GM18909 (cell line): Measurements from ENCODE around the gene SLC15A4.
"Not testable (repeated sequence)": the region's sequence is repeated elsewhere in the genome, so short reads cannot be mapped to it uniquely, and the experiment has no call there.

ENCODE experiments used
- ATAC-seq: cut with Tn5 transposase; IDR thresholded peaks from one replicate; pipeline ENCODE4 v1.9.1; 2021; ENCODE audit warnings: mild to moderate bottlenecking; ENCODE audit not compliant: unreplicated experiment, poor library complexity

SLC15A4 gene

GRCh38 chr12:128846671-128847070, 22.9 kb upstream of the SLC15A4 start:
- not testable (repeated sequence) for ATAC-seq

- peak; percentile 50 for ATAC-seq
Observed at GRCh38 chr12:128844031-128844635, 20.4 kb upstream of the SLC15A4 start.

DNA sequence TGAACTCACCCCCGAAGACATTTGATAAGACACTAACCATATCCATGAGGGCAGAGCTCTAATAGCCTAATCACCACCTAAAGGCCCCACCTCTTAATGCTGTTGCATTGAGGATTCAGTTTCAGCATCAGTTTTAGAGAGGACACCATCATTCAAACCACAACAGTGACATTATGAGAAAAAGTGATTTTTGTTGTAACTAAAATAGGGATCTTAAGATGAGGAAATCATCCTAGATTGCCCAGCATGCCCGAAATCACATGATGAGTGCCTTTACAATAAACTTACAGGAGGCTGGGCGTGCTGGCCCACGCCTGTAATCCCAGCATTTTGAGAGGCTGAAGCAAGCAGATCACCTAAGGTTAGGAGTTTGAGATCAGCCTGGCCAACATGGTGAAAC, 19.8 kb upstream of the SLC15A4 start:
- ATAC-seq: no peak

GRCh38 chr12:128842579-128842978, 18.8 kb upstream of the SLC15A4 start:
- ATAC-seq: no peak

- ATAC-seq: peak; percentile 71
Observed at GRCh38 chr12:128840862-128841468, 17.2 kb upstream of the SLC15A4 start.

GRCh38 chr12:128839885-128840284, 16.1 kb upstream of the SLC15A4 start:
- not testable (repeated sequence) for ATAC-seq

- no peak for ATAC-seq
Observed at GRCh38 chr12:128833418-128833817, 9.7 kb upstream of the SLC15A4 start.

DNA sequence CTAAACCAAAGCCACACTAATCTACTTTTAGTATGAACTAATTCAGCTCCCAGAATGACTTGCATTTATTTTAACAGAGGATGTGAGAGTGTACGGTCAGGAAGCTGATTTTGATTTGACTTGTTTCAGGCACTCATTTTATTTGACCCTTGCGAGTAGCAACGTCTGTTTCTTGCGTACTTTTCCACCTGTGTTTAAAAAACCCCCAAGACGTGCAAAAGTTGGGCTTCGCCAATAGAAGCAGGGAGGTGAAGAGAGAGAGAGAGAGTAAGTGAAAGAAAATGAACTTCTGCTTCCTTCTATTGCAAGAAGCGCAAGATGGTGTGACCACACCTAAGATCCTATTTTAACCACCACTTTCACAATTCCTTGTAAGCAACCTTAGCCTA, 6.7 kb upstream of the SLC15A4 start:
- peak; percentile 53 for ATAC-seq

DNA sequence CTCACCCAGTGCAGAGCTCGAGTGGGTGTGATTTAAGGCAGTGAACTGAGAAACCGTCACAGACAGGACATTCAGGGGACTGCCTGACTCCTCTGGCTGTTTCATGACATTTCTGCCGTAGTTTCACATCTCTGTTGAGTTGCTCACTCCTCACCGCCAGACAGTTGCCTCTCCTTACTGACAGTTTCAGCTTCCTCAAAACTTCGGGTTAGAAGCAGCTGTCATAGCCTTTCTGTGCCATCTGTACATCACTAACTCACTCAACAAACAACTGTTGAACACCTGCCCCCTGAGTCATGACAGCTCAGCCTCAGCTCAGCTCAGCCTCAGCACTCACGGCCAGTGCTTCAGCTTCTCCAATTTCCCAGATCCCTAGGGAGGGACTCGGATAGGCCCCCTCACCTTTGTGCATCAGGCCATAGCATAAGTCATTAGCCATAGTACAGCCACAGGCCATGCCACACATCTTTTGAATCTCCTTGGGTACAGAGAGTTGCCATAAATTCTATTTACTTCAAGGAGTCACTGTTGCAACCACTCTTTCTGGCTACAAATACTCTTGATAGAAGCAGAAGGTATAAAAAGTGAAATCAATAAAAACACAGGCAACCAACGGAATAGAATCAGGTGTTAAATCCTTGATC, 6.2 kb upstream of the SLC15A4 start:
- ATAC-seq: peak; percentile 93

DNA sequence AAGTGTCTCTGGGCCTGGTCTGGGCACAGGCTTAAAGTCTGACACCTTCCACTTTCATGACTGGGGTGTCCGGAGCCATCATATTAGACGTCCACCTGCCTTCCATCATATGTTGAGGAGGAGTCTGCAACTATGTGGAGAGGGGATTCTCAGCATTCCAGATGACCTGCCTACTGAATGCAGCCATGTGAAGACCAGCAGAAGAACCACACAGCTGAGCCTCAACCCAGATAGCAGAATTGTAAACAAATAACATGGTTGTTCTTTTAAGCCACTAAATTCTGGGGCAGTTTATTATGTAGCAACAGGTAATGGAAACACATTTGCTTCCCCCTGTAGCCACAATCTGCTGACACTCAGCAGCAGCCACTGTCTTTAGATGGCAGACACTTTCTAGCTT, 4.0 kb upstream of the SLC15A4 start:
- ATAC-seq: no peak

- ATAC-seq: no peak
Observed at GRCh38 chr12:128825835-128826234, 2.1 kb upstream of the SLC15A4 start.

GRCh38 chr12:128823216-128823915, 392 bp downstream of the SLC15A4 start:
- ATAC-seq: peak; percentile 23

- ATAC-seq: peak; percentile 64
Observed at GRCh38 chr12:128820723-128821432, 2.9 kb downstream of the SLC15A4 start.

GRCh38 chr12:128820253-128820652, 3.5 kb downstream of the SLC15A4 start:
- ATAC-seq: no peak

DNA sequence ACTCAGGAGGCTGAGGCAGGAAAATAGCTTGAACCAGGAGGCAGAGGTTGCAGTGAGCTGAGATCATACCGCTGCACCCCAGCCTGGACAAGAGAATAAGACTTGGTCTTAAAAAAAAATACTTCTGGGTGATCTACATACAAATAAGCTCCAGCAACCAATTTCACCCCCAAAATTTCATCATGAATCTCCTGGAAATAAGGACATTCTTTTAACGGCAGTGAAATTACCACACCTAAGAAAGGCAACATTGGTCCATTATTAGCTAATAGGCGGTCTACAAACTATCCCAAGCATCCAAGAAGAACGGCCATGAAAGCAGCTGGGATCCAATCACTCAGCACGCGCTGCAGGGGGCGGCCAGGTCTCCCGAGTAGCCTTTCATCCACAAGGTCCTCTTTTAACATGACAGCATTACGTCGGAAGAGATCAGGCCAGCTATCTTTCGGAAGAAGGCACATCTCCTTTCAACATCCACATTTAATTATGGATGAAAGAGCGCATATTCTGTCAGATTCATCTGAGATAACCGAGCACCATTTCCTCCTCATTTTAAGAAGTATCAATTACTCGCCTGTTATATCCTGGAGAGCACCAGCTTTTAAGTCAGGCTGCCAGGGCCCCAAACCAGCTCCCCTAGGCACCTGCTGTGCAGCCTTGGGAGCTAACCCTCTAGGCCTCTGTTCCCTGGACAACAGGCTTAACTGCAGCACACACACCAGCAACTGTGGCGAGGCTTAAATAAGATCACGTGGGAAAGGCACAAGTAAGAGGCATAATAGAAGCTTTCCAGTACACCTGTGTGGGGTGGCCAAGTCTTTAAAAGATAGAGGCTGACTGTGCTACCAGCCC, 4.2 kb downstream of the SLC15A4 start:
- ATAC-seq: no peak

- peak; percentile 40 for ATAC-seq
Observed at GRCh38 chr12:128818065-128819022, 5.4 kb downstream of the SLC15A4 start.

GRCh38 chr12:128817111-128818015, 6.4 kb downstream of the SLC15A4 start:
- peak; percentile 50 for ATAC-seq

DNA sequence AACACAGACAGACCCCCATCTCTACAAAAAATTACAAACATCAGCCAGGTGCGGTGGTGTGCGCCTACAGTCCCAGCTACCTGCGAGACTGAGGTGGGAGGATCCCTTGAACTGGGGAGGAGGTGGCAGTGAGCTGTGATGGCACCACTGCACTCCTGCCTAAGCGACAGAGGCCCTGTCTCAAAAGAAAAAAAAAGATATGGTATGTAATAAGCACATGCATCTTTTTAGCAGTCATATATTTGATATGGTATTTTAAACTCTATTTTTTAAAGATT, 7.2 kb downstream of the SLC15A4 start:
- no peak for ATAC-seq
